Right kidney (tissue), 1 donor: ENCODE measurements around the gene SLC49A3.

Source experiments
- DNase-seq: peaks from one replicate; pipeline ENCODE4 v3.0.0-alpha.2; 2016

SLC49A3 gene

DNA sequence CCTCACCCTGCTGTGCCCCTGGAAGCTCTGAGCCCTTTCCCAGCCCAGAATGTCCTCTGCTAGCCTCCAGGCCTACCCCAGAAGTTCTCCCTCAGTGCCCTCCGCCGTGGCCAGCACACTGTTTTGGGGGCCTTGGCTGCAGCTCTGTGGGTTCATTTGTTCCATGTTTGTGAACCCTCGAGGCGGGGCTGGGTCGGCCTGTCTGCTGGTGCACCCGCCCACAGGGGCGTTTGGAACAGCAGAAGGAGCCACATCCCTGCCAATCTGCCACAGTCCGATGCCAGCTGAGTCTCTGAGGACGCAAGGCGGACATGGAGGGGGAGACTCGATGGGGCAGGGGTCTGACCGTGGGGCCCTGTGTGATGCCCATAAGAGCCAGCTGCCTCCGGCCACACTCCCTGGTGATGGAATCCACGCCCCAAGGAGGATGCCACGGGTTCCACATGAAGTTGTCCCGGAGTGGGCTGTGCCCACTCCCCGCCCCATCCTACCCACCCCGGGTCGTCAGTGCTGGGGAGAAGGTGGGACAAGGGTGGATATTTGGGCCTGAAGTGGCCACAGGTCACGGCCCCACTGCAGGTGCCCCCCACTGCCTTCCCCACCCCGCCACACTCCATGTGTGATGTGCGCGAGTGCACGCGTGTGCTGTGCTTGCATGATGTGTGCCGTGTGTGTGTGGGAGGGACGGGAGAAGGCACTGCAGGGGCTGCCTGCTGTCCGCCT is 22.0 kb downstream of the SLC49A3 start:
- no peak for DNase-seq

DNA sequence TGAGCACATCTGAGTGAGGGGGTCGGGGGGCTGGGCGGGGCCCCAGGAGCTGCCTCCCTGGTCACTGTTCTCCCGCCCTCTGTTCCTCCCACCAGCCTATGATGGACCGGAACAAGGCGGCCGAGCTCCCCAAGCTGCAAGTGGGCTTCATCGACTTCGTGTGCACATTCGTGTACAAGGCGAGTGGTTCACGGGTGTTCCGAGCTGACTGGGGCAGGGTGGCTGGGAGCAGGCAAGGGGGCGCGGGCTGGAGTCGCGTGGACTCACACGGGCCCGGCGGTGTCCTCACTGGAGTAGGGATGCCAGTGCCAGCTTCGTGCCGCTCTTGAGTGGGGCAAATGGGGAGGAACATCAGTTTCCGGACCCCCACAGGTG is 22.5 kb downstream of the SLC49A3 start:
- DNase-seq = no peak

DNA sequence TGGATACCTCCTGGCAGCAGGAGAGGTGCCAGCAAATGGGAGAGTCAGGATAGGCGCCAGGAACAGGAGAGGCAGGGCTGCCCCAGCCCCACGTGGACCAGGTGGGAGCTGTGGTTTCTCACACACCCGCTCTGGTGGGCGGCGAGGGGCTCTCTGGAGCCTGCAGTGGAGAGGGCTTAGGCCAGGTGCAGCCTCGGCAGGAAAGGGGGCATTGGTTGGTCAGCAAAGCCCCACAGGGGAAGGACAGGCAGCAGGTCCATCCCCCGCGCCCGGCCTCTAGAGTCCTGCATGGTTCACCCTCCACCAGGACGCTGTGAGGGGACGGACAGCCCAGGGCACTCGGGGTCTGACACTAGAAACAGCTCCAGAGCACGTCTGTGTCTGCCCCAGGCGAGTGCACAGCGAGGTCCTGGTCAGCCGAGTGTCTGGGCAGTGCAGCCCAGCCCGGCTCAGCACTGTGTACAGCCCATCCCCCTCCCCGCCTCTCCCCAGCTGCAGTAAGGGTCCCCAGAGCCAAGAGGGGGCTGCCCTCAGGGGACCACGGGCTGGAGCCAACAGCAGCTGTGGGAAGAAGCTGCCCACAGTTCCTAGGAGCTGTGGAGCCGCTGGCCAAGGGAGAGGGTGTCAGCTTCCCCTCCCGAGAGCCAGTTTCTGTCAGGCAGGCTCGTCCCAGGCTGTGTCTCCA is 23.1 kb downstream of the SLC49A3 start:
- peak; percentile 9 for DNase-seq

DNA sequence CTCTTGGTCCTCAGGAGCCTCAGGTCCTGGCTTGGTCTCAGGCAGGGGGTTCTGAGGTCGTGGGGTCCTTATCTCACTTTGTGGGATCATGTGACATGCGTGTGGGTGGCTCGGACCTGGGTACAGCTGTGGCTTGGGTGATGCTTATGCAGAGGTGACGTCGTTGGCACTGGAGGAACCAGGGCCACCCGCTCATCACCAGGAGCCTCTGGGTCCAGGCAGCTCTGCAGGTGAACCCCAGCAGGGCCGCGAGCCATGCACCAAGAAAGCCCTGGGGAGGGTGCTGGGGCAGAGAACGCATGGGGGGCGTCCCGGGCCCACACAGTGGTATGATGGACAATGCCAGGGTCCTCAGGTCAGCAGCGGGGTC is 23.6 kb downstream of the SLC49A3 start:
- DNase-seq = no peak

DNA sequence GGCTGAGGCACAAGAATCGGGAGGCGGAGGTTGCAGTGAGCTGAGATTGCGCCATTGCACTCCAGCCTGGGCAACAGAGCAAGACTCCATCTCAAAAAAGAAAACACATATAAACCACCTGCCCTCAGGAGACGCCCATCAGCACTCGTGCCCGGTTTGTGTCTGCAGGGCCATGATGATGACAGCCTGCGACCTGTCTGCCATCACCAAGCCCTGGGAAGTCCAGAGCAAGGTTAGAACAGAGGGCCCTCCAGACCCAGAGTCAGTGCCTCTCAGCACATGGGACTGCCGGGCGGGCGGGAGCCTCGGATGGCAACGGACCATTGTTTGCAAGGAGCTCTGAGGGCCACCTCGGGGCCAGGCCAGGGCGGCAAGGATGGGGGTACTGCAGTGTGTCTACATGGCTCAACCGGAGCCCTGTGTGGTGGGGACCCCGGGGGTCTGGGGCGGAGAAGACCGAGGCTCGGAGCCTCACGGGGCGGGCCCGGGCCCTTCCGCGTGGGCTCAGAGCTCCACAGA is 24.2 kb downstream of the SLC49A3 start:
- no peak for DNase-seq

DNA sequence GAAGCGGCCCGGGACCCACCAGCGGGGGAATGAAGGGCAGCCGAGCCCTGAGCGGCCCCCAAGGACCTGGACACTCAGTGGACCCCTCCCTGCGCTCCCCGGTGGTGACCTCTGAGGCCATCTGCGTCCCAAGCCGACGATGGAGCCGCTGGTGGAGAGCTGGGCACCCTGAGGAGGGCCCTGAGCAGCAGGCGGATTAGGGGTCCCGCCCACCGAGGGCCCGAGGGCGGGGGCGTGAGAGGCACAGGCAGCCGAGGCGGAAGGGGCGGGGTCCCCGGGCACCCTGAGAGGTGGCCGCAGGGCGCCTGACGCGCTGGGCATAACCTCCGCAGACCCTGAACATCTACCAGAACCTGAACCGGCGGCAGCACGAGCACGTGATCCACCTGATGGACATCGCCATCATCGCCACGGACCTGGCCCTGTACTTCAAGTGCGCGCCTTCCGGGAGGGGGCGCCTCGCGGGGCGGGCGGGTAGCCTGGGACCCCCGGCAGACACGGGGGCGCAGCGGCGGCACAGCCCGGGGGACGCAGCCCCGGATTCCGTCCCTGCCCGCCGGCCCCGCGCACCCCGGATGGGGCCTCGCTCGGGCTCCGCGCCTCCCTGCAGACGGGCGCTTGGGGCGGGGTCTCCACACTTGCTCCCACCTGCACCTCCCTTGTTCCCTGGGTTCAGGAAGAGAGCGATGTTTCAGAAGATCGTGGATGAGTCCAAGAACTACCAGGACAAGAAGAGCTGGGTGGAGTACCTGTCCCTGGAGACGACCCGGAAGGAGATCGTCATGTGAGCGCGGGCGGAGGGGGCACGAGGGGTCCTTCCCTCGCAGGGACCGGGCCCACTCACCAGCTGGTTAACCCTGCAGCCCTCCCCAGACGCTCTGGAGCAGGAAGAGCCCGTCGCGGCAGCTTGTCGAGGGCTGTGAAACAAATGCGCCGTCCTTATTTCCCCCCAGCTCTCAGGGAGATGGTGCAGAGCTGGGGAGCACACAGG is 25.2 kb downstream of the SLC49A3 start:
- DNase-seq = peak; percentile 76

DNA sequence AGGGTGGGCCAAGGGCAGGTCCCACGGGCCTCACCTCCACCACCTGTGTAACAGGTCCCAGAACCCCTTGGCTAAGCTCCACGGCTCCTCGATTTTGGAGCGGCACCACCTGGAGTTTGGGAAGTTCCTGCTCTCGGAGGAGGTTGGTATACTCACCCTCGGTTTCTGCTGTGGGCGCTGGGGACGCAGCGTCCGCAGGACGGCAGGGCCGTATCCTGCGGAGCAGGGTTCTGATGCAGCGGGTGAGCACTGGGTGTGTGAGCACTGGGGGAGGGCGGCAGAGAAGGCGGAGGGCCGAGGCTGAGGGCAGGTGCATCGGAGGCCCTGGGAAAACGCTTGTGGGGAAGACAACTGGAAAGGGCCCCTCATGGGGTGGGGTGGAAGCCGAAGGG is 25.9 kb downstream of the SLC49A3 start:
- no peak for DNase-seq

DNA sequence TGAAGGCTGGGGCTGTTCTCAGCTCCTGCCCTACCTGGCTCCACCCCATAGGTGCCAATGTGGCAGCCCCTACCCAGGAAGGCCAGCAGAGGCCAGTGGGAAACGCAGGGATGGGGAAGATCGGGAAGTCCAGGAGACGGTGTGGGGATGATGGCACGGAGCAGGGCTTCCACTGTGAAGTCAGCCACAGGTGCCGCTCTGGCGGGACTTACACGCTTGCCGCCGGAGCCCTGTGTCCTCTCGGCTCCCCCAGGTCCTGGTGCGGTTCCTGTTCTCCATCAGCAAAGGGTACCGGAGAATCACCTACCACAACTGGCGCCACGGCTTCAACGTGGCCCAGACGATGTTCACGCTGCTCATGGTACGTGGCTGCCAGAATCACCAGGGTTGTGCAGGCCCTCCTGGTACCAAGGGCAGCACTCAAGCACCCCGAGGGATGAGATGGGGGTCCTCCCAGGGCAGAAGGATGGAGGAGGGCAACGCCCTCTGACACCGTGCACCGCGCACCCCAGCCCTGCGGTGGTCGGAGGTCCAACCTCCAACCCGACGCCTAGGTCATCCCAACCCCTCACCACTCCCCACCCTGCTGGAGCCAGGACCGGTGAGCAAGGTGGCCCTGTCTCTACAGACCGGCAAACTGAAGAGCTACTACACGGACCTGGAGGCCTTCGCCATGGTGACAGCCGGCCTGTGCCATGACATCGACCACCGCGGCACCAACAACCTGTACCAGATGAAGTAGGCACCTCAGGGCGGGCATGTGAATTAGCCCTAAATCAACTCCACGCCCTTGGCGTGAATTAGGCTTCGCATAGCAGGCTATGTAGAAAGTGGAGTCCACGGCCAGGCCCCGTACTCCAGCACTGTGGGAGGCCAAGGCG is 26.8 kb downstream of the SLC49A3 start:
- DNase-seq = no peak

DNA sequence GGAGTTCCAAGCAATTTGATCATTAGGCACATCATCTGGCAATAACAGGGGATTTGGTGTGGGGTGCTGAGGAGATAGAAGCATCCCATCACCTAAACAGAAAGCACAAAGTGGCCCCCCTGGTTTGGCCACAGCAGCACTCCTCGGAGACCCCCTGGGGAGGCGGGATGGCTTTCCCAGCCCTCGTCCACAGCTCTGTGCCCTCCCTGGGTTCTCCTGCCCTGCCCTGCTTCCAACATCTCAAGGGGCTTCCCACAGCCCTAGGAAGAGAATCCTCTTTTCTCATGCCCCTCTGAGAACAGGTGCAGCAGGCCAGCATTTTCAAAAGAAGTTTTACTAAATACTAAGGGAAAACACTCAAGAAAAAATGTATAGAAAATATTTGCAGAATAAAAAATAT is 27.7 kb downstream of the SLC49A3 start:
- DNase-seq = no peak

DNA sequence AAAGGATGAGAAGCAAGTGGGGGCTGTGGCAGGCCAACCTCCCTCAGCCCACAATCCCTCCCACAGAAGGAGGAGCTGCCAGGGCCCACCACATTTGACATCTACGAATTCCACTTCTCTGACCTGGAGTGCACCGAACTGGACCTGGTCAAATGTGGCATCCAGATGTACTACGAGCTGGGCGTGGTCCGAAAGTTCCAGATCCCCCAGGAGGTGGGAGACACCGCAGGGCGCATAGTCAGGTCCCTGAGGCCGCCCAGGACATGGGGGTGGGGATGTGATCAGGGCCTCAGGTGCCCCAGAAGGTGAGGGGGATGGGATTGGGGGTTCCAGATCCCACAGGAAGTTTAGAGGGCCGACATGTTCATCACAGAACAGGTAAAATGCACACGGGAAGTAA is 28.6 kb downstream of the SLC49A3 start:
- DNase-seq = no peak

DNA sequence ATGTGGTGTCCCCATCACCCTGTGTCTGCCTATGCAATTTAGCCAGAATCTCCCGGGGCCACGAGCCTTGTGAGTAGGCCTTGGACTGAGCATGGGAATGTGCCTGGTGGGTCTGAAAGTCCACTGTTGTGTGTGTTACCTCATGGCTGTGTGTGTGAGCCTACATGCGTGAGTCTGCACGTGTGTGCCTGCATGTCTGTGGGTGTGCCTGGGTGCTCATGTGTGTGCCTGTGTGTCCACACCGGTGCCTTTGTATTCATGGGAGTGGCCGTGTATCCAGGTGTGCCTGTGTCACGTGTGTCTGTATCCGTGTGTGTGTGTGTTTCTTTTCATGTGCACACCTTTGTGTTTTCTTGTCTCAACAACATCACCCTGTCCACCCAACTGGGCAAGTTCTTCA is 29.1 kb downstream of the SLC49A3 start:
- no peak for DNase-seq

DNA sequence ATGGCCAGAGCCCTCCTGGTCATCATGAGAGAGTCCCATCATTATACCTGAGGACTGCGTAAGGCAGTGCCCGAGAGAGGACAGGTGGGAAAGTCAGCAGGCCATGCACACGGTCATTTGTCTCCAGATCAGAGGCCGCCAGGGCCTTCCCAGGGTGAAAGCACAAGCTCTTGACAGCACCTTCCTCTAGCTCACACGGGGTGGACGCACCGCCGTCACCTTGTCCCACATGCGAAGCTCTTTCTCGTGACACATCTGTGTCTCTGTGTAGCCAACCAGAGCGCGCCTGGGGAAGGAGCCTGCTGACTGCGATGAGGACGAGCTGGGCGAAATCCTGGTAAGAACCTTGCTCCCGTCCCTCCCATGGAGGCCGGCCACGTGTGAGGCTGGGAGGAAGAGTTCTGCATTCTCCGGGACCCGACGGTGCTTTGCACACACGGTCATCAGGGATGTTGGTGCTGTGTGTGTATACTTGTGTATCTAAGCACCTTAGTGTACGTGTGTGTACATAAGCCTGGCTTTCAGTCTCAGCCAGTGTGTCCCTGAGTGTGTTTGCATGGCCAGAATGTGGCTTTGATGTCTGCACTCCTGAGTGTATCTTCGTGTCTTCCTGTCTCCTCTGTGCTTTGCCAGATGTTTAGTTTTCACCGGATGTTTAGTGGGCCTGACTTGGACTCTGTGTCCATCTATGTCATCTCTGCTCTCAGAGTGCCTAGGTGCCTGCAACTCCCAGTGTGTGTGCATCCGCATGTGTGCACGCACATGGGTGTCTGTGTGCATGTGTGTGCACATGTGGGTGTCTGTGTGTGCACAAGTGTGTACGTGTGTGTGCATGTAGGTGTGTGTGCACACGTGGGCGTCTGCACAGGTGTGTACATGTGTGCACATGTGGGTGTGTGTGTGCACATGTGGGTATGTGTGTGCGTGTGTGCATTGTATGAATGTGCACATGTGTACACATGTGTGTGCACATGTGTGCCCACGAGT is 30.0 kb downstream of the SLC49A3 start:
- DNase-seq = peak; percentile 24

DNA sequence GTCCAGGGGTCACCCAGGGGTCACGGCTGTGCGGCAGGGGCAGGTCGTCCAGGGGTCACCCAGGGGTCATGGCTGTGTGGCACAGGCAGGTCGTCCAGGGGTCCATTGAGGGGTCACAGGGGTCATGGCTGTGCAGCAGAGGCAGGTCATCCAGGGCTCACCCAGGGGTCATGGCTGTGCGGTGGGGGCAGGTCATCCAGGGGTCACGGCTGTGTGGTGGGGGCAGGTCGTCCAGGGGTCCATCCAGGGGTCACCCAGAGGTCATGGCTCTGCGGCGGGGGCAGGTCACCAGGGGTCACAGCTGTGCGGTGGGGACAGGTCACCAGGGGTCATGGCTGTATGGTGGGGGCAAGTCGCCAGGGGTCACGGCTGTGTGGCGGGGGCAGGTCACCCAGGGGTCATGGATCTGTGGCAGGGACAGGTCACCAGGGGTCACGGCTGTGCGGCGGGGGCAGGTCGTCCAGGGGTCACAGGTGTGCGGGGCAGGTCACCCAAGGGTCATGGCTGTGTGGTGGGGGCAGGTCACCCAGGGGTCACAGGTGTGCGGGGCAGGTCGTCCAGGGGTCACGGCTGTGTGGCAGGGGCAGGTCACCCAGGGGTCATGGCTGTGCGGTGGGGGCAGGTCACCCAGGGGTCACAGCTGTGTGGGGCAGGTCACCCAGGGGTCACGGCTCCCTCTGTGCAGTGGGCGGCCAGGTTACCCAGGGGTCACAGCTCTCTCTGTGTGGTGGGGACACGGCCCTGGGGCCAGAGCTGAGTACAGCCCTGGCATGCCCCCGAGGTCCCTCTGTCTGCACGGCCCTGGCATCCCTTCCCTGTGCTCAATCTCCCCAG is 30.9 kb downstream of the SLC49A3 start:
- peak; percentile 7 for DNase-seq

DNA sequence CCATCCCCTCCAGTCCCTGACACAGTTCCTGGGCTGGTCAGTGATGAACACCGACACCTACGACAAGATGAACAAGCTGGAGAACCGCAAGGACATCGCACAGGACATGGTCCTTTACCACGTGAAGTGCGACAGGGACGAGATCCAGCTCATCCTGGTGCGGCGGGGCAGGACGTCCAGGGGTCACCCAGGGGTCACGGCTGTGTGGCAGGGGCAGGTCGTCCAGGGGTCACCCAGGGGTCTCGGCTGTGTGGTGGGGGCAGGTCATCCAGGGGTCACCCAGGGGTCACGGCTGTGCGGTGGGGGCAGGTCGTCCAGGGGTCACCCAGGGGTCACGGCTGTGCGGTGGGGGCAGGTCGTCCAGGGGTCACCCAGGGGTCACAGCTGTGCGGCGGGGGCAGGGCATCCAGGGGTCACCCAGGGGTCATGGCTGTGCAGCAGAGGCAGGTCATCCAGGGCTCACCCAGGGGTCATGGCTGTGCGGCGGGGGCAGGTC is 31.6 kb downstream of the SLC49A3 start:
- DNase-seq = no peak

DNA sequence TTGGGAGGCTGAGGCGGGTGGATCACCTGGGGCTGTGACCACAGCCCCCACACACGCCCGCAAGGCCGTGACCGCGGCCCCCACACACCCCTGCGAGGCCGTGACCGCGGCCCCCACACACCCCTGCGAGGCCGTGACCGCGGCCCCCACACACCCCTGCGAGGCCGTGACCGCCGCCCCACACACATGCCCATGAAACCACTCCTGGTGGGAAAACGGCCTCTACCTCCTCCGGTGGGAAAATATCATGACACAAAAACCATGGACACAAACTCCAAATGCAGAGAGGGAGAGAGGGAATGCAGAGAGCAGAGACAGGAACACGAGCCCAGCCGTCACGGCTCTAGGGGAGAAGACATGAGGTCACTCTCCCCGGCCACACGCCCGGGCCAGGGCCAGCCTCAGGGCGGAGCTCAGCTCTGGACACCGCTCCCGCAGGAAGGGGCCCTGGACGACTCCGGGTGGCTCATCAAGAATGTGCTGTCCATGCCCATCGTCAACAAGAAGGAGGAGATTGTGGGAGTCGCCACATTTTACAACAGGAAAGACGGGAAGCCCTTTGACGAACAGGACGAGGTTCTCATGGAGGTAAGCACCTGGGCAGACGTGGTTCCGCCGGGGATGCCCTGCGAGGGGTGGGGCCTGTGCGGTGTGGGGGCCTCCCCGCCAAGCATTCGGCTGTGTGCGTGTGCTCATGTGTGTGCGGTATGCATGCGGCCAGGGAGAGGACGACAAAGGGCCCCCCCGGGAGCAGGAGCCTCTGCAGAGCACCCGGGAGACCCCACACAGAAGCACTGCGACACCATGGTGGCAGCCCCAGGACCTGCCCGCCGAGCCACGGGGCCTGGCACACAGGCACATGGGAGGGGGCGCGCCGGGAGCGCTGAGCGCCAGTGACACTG is 32.3 kb downstream of the SLC49A3 start:
- peak; percentile 41 for DNase-seq

DNA sequence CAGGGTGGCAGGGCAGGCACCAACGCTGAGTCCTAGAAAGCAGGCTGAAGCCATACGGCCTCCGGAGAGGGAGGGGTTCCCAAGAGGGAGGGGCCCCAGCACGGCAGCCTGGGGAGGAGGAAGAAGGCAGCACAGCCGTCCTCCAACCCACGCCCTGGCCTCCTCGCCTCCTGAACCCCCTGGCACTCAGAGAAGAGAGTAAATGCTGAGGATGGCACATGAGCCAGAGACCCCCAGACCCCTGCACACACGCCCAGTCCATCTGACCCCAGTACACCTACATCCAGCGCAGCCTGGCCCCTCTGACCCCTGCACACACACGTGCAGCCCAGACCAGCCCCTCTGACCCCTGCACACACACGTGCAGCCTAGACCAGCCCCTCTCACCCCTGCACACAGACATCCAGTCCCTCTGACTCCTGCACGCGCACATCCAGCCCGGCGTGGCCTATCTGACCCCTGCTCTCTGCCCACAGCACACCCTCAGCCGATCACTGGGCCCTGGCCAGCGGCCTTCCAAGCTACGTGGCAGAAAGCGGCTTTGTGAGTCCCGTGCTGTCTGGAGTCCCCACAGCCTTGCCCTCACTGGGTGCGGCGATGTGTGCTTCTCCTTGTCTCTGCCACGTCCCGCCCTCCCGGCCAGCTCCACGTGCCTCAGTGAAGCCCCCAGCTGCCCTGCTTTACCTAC is 33.3 kb downstream of the SLC49A3 start:
- no peak for DNase-seq

DNA sequence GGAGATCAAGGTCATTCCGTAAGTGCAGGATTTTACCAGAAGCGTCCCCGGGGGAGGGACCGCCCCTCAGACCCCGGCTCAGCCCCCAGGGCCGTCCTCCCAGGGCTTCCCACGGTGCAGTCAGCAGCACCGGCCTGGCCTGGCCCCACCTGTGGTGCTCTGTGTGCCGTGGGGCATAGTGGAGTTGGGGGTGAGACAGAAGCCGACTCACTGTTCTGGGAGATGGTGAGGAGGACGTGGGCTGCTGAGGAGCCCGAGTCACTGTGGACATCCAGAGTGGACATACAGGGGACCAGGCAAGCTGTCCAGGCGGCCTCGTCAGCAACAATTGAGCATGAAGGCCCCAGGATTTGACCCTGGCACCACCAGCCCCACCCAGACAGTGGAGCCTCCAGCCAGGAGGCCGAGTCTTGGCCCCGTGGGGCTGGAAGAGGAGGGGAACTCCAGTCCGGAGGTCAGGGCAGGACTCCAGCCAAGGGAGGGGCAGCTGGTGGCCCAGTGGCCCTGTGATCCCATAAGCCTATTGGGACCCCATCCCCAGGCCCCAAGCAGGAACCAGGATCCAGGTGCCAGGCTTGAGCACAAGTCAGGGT is 34.0 kb downstream of the SLC49A3 start:
- DNase-seq = no peak
